ENCODE data around the gene AZGP1. TPM values are rescaled to one million over a fixed set of nuclear protein-coding genes. Genes with fewer than 3 reads are reported as not detected.
"Not testable (repeated sequence)": the region's sequence is repeated elsewhere in the genome, so short reads cannot be mapped to it uniquely, and the experiment has no call there.

AZGP1 gene
- polyA plus RNA-seq, 1 of the 3 experiments (the other 2 are of a cell fraction): not detected

GRCh38 chr7:99969813-99970212 is 6.0 kb downstream of the AZGP1 start:
- H3K27ac ChIP-seq (ENCODE audit: low read depth in 2 of 2, low read length in 1 of 2); H3K4me1 ChIP-seq (ENCODE audit: control insufficient read depth in 1 of 2, insufficient read depth in 2 of 2, low read depth in 1 of 2, low read length in 1 of 2); DNase-seq; H4K20me1 ChIP-seq (ENCODE audit: insufficient read depth); H3K4me2 ChIP-seq; POLR2A ChIA-PET; H2AFZ ChIP-seq (ENCODE audit: low read depth); H3K4me3 ChIP-seq (ENCODE audit: low read depth in 2 of 2, low read length in 1 of 2); H3K79me2 ChIP-seq (ENCODE audit: insufficient read depth); H3F3A ChIP-seq (replicated peaks; ENCODE audit: insufficient read depth); H3K9me2 ChIP-seq; H3K9me3 ChIP-seq; H3K36me3 ChIP-seq (replicated peaks in 1 of 2; ENCODE audit: control insufficient read depth in 1 of 2, insufficient read depth in 2 of 2, low read length in 1 of 2); H3K9ac ChIP-seq: not testable (repeated sequence)
- H3K27me3 ChIP-seq (ENCODE audit: insufficient read depth): peaks cover 36% of the 10 kb centered on the region
- CTCF ChIA-PET: interaction anchor here (1.1 to 1.3 kb wide), 2 partner anchors 22 to 24 kb away, joined by 3 read pairs; no protein-coding TSS in a partner anchor
- 10% methylated on average over 1 of the region's 1 CpG for WGBS (ENCODE audit: low lambda C conversion rate)

- H3K9ac ChIP-seq: no peak overlapping the region
- CTCF ChIA-PET: interaction anchor here (0.5 to 1.3 kb wide), 4 partner anchors 22 to 87 kb away, joined by 3 to 4 read pairs (median 3); partner anchors contain the start of gene GJC3
- no peak for DNase-seq
These were observed 6.5 kb downstream of the AZGP1 start for GRCh38 chr7:99969298-99969697.

More at GRCh38 chr7:99969298-99969697, 6.5 kb downstream of the AZGP1 start:
- no peak for TF ChIP-seq SMC3 (IDR thresholded peaks at IDR 0.05; ENCODE audit: low read depth, low read length)
- TF ChIP-seq REST (IDR thresholded peaks at IDR 0.05; ENCODE audit: low read depth, low read length): no peak
- no peak for TF ChIP-seq JUND (IDR thresholded peaks at IDR 0.05)
- TF ChIP-seq POLR2AphosphoS5 (IDR thresholded peaks at IDR 0.05; ENCODE audit: low read depth, low read length): no peak
- no peak for TF ChIP-seq GABPA (IDR thresholded peaks at IDR 0.05; ENCODE audit: low read depth)
- TF ChIP-seq RXRA (IDR thresholded peaks at IDR 0.05; ENCODE audit: borderline replicate concordance, low read depth): no peak
- no peak for TF ChIP-seq ZBTB33 (IDR thresholded peaks at IDR 0.05; ENCODE audit: borderline replicate concordance, low read depth)
- TF ChIP-seq NFIC (IDR thresholded peaks at IDR 0.05; ENCODE audit: borderline replicate concordance): no peak
- no peak for TF ChIP-seq TEAD4 (IDR thresholded peaks at IDR 0.05; ENCODE audit: borderline replicate concordance, insufficient read depth)
- no peak for TF ChIP-seq MXI1 (IDR thresholded peaks at IDR 0.05; ENCODE audit: low read depth, low read length)
- no peak for TF ChIP-seq EZH2phosphoT487 (IDR thresholded peaks at IDR 0.05; ENCODE audit: borderline replicate concordance, low read depth)
- TF ChIP-seq MAX (IDR thresholded peaks at IDR 0.05; ENCODE audit: low read depth): no peak
- no peak for TF ChIP-seq CHD2 (IDR thresholded peaks at IDR 0.05; ENCODE audit: low read length, partially characterized antibody)
- no peak for TF ChIP-seq RCOR1 (IDR thresholded peaks at IDR 0.05; ENCODE audit: low read length)
- H4K20me1 ChIP-seq (ENCODE audit: insufficient read depth): no peaks in the 10 kb centered on the region
- H3F3A ChIP-seq (replicated peaks; ENCODE audit: insufficient read depth): no peaks in the 10 kb centered on the region
- H3K4me2 ChIP-seq: no peak overlapping the region
- 9% methylated on average over 3 of the region's 3 CpGs for WGBS (ENCODE audit: low lambda C conversion rate)
- no peak overlapping the region for H3K27ac ChIP-seq (ENCODE audit: low read depth in 2 of 2, low read length in 1 of 2)
- no peaks in the 10 kb centered on the region for H3K79me2 ChIP-seq (ENCODE audit: insufficient read depth)
- no peaks in the 10 kb centered on the region for H3K4me1 ChIP-seq (ENCODE audit: control insufficient read depth in 1 of 2, insufficient read depth in 2 of 2, low read depth in 1 of 2, low read length in 1 of 2)
- no peak overlapping the region for H2AFZ ChIP-seq (ENCODE audit: low read depth)
- H3K4me3 ChIP-seq (ENCODE audit: low read depth in 2 of 2, low read length in 1 of 2): no peak overlapping the region
- POLR2A ChIA-PET: no interaction called here
- no peaks in the 10 kb centered on the region for H3K36me3 ChIP-seq (replicated peaks in 1 of 2; ENCODE audit: control insufficient read depth in 1 of 2, insufficient read depth in 2 of 2, low read length in 1 of 2)
- no peaks in the 10 kb centered on the region for H3K9me2 ChIP-seq
- peaks cover 41% of the 10 kb centered on the region for H3K27me3 ChIP-seq (ENCODE audit: insufficient read depth)
- no peaks in the 10 kb centered on the region for H3K9me3 ChIP-seq

Data from SK-N-SH (cell line).